Measurements from ENCODE around the gene MYO1D. TPM values are rescaled to one million over a fixed set of nuclear protein-coding genes. Genes with fewer than 3 reads are reported as not detected.
A peak's percentile ranks its signal among the peaks of the same experiment; 100 is the strongest.

The MYO1D gene
- total and polyA plus RNA-seq, 4 donors: 22.0 to 75.8 (median 61.4) TPM

DNA sequence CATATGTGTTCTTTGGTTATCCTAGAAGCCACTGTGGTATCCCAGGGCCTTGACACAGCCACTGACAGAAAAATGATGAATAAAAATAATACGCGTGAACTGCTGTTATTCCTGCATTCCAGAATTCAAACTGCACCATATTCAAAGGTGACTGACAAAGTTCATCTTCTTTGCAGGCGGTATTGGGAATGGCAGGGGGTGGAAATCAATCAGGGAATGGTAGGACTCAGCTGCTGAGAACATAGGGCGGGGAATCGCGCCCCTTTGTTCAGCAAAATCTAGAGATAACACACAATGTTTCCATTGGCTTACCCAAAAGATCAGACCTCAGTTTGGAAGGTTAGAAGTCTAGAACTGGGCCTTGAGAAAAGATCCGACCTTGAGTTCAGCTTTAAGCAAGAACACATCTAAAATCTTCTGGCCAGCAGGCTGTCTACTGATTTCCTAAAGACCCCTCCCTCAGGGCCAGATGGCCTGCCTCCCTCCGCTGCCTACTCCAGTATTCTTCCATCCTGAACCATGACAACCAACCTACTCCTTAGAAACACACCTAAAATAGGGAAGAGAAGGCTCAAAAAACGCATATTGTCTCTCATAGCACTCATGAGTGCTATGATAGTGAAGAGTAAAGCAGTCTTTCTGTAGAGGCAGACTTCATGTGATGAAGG, 356.1 kb downstream of the MYO1D start:
- H3K36me3 ChIP-seq (ENCODE audit: control insufficient read depth in 4 of 4, insufficient read depth in 4 of 4, low read length in 4 of 4): no peaks in the 10 kb centered on the region
- H3K27me3 ChIP-seq (ENCODE audit: control insufficient read depth in 3 of 3, insufficient read depth in 3 of 3, low read length in 2 of 3): no peaks in the 10 kb centered on the region
- H3K4me3 ChIP-seq: no peak overlapping the region
- 95 to 98% methylated on average over 9 of the region's 9 CpGs for WGBS, 2 donors
- H3K9ac ChIP-seq (ENCODE audit: insufficient read depth in 1 of 2, low read length in 2 of 2): no peak overlapping the region
- no peak overlapping the region for H3K27ac ChIP-seq (ENCODE audit: low read depth in 1 of 2, low read length in 1 of 2)
- DNase-seq (no peak), ATAC-seq (ENCODE audit: insufficient read depth, low FRiP score) (no peak)
- no peaks in the 10 kb centered on the region for H3K9me3 ChIP-seq (ENCODE audit: control insufficient read depth in 4 of 4, insufficient read depth in 3 of 4, low read length in 3 of 4)
- TF ChIP-seq, protein P1, sequence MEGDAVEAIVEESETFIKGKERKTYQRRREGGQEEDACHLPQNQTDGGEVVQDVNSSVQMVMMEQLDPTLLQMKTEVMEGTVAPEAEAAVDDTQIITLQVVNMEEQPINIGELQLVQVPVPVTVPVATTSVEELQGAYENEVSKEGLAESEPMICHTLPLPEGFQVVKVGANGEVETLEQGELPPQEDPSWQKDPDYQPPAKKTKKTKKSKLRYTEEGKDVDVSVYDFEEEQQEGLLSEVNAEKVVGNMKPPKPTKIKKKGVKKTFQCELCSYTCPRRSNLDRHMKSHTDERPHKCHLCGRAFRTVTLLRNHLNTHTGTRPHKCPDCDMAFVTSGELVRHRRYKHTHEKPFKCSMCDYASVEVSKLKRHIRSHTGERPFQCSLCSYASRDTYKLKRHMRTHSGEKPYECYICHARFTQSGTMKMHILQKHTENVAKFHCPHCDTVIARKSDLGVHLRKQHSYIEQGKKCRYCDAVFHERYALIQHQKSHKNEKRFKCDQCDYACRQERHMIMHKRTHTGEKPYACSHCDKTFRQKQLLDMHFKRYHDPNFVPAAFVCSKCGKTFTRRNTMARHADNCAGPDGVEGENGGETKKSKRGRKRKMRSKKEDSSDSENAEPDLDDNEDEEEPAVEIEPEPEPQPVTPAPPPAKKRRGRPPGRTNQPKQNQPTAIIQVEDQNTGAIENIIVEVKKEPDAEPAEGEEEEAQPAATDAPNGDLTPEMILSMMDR (IDR thresholded peaks at IDR 0.05; ENCODE audit: control extremely low read depth, extremely low read depth): no peak
- peaks cover 0 to 14% (median 5%) of the 10 kb centered on the region in 5 donors for H3K4me1 ChIP-seq (ENCODE audit: control insufficient read depth in 5 of 5, insufficient read depth in 5 of 5, low read length in 5 of 5)

DNA sequence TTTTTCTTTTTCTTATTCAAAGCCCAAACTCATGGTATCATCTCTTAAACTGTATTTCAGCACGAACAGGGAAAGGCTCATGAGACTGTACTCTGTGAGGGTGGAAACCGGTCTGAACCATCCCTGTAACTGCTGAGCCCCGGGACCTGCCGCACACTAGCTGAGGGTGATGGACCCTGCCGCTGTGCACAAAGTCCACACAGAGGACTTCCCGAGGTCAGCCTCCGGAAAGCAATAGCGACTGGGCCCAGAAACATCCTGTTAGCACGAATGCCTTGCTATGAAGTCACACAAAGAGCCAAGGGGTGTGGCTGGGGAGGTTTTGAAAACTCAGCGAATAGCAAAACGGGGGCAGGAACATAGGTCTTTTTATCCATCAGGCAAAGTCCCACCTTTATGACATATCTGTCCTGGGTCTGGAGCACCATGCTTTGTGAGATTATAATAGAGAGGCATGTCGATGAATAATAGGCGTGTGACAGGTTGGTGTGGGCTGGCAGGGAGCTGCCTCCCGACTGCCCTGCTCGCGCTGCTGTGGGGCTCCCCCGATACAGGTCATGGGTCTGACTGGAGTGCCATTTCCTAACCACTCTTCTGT, 356.7 kb downstream of the MYO1D start:
- TF ChIP-seq, protein P1 (IDR thresholded peaks at IDR 0.05; ENCODE audit: control extremely low read depth, extremely low read depth): no peak
- H3K36me3 ChIP-seq (ENCODE audit: control insufficient read depth in 4 of 4, insufficient read depth in 4 of 4, low read length in 4 of 4): no peaks in the 10 kb centered on the region
- DNase-seq (peak; percentile 49 to 78 (median 69)), ATAC-seq (ENCODE audit: insufficient read depth, low FRiP score) (no peak)
- H3K9me3 ChIP-seq (ENCODE audit: control insufficient read depth in 4 of 4, insufficient read depth in 3 of 4, low read length in 3 of 4): no peaks in the 10 kb centered on the region
- 34 to 40% methylated on average over 17 of the region's 17 CpGs for WGBS, 2 donors
- no peaks in the 10 kb centered on the region for H3K27me3 ChIP-seq (ENCODE audit: control insufficient read depth in 3 of 3, insufficient read depth in 3 of 3, low read length in 2 of 3)
- no peak overlapping the region for H3K27ac ChIP-seq (ENCODE audit: low read depth in 1 of 2, low read length in 1 of 2)
- no peak overlapping the region for H3K9ac ChIP-seq (ENCODE audit: insufficient read depth in 1 of 2, low read length in 2 of 2)
- peaks cover 0 to 14% (median 5%) of the 10 kb centered on the region in 5 donors for H3K4me1 ChIP-seq (ENCODE audit: control insufficient read depth in 5 of 5, insufficient read depth in 5 of 5, low read length in 5 of 5)
- H3K4me3 ChIP-seq: no peak overlapping the region

DNA sequence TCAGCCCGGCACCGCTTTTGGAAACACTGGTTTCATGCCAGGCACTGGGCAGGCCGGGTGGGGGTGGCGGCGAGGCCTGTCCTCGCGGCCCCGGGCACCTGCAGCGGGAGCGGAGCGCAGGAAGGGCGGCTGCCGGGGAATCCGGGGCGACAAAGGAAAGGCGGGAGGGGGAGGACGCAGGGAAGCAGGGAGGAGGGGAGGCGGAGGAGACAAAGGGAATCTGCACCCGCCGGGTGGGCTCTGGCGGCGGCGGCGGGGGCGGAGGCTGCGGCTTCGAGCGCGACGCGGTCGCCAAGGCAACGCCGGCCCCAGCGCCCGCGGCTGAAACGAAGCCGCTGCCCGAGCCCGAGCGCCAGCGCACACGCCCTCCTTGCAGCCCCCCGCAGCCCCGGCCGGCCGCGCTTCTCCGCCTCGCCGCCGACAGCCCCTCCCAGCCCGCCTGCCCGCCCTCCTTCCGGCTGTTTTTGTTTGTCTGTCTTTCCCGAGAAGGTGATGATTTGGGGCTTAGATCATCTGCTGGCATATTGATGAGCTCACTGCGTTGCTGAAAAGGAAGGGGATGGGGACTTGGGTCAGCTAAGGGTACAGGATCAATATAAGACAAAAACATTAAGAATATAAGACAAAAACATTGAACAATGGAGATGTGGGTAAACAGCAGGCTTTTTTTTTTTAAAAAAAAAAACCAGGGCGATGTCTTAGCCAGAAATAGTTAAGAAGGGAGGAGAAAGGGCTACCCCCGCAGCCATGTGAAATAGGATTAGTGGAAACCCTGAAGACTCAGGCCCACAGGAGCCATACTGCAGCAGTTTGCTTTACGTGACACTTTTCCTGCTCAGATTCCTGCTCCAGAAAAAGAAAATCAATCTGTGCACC, 357.5 kb downstream of the MYO1D start:
- peak; percentile 50 for ATAC-seq (ENCODE audit: insufficient read depth, low FRiP score)
- TF ChIP-seq, protein P1 (IDR thresholded peaks at IDR 0.05; ENCODE audit: control extremely low read depth, extremely low read depth): no peak
- peak; percentile 66 to 75 (median 74) for DNase-seq
- WGBS, 2 donors: 1 to 2% methylated on average over 36 to 61 of the region's 61 CpGs
- H3K36me3 ChIP-seq (ENCODE audit: control insufficient read depth in 4 of 4, insufficient read depth in 4 of 4, low read length in 4 of 4): no peaks in the 10 kb centered on the region
- H3K4me1 ChIP-seq (ENCODE audit: control insufficient read depth in 5 of 5, insufficient read depth in 5 of 5, low read length in 5 of 5): peaks cover 0 to 14% (median 5%) of the 10 kb centered on the region in 5 donors
- H3K27me3 ChIP-seq (ENCODE audit: control insufficient read depth in 3 of 3, insufficient read depth in 3 of 3, low read length in 2 of 3): no peaks in the 10 kb centered on the region
- peak overlapping the region in 1 of 2 donors; percentile 39 for H3K27ac ChIP-seq (ENCODE audit: low read depth in 1 of 2, low read length in 1 of 2)
- H3K9ac ChIP-seq (ENCODE audit: insufficient read depth in 1 of 2, low read length in 2 of 2): no peak overlapping the region
- H3K9me3 ChIP-seq (ENCODE audit: control insufficient read depth in 4 of 4, insufficient read depth in 3 of 4, low read length in 3 of 4): no peaks in the 10 kb centered on the region
- peak overlapping the region; percentile 38 for H3K4me3 ChIP-seq
